Panc1 (cell line): ENCODE results near the gene SUN1. TPM values are rescaled to one million over a fixed set of nuclear protein-coding genes. Genes with fewer than 3 reads are reported as not detected.

Experiments
- ATAC-seq: fragments of 200-7000 bp; cut with Tn5 transposase; 2 replicates; pipeline ENCODE4 v1.9.1; 2020; ENCODE audit warnings: mild to moderate bottlenecking, moderate library complexity
- BruUV-seq: library from RNA; stranded (reverse); fragments of 400-500 nt; replicated peaks from 2 replicates; lab custom pipeline; 2021; lab: Mats Ljungman, UMichigan
- CTCF ChIA-PET: fragments of 300-600 bp; sonication (Branson Sonifier 250); formaldehyde crosslinking; loops from one replicate; lab custom pipeline; 2022; ENCODE audit warnings: antibody characterized with exemption; lab: Charles Lee
- POLR2A ChIA-PET: fragments of 300-600 bp; sonication (Branson Sonifier 250); formaldehyde crosslinking; loops from one replicate; lab custom pipeline; 2022; ENCODE audit warnings: antibody characterized with exemption; lab: Charles Lee
- DNase-seq: peaks from one replicate; pipeline ENCODE4 v3.0.0-alpha.2; 2010; ENCODE audit warnings: low read depth, low spot score
- H3K27ac ChIP-seq: 2 replicates; pipeline ENCODE4 v1.5.1; 2011; ENCODE audit warnings: mild to moderate bottlenecking, low read length, inconsistent platforms
- H3K27me3 ChIP-seq: fragments of 200-500 bp; sonication (Bioruptor generic); 2 replicates; pipeline ENCODE4 v1.6.0; 2014; ENCODE audit warnings: low read length, inconsistent platforms; ENCODE audit not compliant: control insufficient read depth, insufficient read depth
- H3K36me3 ChIP-seq: fragments of 200-500 bp; sonication (Bioruptor generic); 2 replicates; pipeline ENCODE4 v1.5.1; 2014; ENCODE audit warnings: inconsistent platforms, mild to moderate bottlenecking, low read length, moderate library complexity; ENCODE audit not compliant: control insufficient read depth, insufficient read depth
- H3K4me1 ChIP-seq: 2 replicates; pipeline ENCODE4 v1.5.1; 2011; ENCODE audit warnings: inconsistent platforms, mild to moderate bottlenecking, low read length, moderate library complexity; ENCODE audit not compliant: control insufficient read depth, insufficient read depth
- H3K4me3 ChIP-seq, 2 experiments: 2 replicates each; pipeline ENCODE4 v1.5.1; 2011 to 2012; ENCODE audit warnings: low read depth in 2 of 2, low read length in 2 of 2, mild to moderate bottlenecking in 2 of 2, inconsistent platforms in 1 of 2, moderate library complexity in 1 of 2
- H3K9me3 ChIP-seq: fragments of 200-500 bp; sonication (Bioruptor generic); 2 replicates; pipeline ENCODE4 v1.5.1; 2014; ENCODE audit warnings: low read depth, mild to moderate bottlenecking, inconsistent platforms, low read length, moderate library complexity; ENCODE audit not compliant: control insufficient read depth, insufficient read depth
- POLR2AphosphoS5 ChIP-seq: IDR thresholded peaks from 2 replicates; pipeline ENCODE4 v1.6.1; 2012; ENCODE audit warnings: mild to moderate bottlenecking, low read depth, low read length, moderate library complexity
- SIN3A ChIP-seq: IDR thresholded peaks from 2 replicates; pipeline ENCODE4 v1.6.1; 2012; ENCODE audit warnings: low read depth, mild to moderate bottlenecking, low read length, moderate library complexity, borderline replicate concordance; ENCODE audit not compliant: insufficient read depth
- in situ Hi-C: cut with HindIII; loops from 2 replicates; pipeline ENCODE4 v1.10.0; 2016; ENCODE audit warnings: low sequenced_read_pairs, low pct_unique_long_range_greater_than_20kb
- intact Hi-C: fragments of 100-400 bp; cut with micrococcal nuclease; formaldehyde crosslinking; loops from one replicate; pipeline ENCODE4 v1.10.0; 2022; ENCODE audit not compliant: unreplicated experiment
- total RNA-seq: library from RNA; stranded (reverse); gene quantifications from one replicate; pipeline ENCODE4 v1.2.1, GENCODE V29; 2021; ENCODE audit not compliant: unreplicated experiment
- TF ChIP-seq, protein P1 (sequence below), 2 experiments: IDR thresholded peaks; 2 replicates each; pipeline ENCODE4 v1.6.1; 2011 to 2012; ENCODE audit warnings: low read depth in 2 of 2, control low read depth in 1 of 2, low read length in 1 of 2, mild to moderate bottlenecking in 1 of 2, moderate library complexity in 1 of 2; ENCODE audit not compliant: insufficient read depth in 1 of 2
- TF ChIP-seq, protein P2 (sequence below): fragments of 450-650 bp; IDR thresholded peaks from 2 replicates; pipeline ENCODE4 v1.5.1; 2017; ENCODE audit warnings: mild to moderate bottlenecking

SUN1 gene
- total RNA-seq, 1 experiment from 2014 or later: 244 TPM

DNA sequence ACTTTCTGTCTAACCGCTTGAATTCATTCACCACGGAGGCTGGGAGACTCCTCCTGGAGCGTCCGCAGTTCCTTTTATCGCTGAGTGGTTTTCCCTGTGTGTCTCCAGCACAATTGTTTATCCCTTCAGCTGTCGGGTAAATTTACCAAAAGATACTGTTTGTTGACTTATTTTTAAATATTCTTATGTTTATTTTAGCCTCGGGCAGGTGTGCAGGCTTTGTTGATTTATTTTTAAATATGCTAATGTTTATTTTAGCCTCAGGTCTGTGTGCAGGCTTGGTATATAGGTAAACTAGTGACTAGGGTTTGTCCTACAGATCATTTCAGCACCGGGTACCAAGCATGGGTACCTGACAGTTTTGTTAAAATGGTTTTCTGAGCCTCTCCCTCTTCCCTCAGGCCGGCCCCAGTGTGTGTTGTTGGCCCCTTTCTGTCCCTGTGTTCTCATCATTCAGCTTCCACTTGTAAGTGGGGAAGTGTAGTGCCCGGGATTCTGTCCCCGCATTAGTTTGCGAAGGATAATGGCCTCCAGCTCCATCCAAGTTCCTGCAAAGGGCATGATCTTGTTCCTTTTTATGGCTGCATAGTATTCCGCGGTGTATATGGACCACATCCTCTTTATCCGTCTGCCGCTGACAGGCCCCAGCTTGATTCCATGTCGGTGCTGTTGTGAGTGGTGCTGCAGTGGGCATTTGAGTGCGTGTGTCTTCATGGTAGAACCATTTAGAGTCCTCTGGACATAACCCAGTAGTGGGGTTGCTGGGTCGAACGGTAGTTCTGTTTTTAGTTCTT is 49.4 kb downstream of the SUN1 start:
- no peak overlapping the region for H3K27ac ChIP-seq
- no peaks in the 10 kb centered on the region; the same call in 1 of the 2 replicates for H3K36me3 ChIP-seq
- no peak for DNase-seq
- TF ChIP-seq, protein P1, sequence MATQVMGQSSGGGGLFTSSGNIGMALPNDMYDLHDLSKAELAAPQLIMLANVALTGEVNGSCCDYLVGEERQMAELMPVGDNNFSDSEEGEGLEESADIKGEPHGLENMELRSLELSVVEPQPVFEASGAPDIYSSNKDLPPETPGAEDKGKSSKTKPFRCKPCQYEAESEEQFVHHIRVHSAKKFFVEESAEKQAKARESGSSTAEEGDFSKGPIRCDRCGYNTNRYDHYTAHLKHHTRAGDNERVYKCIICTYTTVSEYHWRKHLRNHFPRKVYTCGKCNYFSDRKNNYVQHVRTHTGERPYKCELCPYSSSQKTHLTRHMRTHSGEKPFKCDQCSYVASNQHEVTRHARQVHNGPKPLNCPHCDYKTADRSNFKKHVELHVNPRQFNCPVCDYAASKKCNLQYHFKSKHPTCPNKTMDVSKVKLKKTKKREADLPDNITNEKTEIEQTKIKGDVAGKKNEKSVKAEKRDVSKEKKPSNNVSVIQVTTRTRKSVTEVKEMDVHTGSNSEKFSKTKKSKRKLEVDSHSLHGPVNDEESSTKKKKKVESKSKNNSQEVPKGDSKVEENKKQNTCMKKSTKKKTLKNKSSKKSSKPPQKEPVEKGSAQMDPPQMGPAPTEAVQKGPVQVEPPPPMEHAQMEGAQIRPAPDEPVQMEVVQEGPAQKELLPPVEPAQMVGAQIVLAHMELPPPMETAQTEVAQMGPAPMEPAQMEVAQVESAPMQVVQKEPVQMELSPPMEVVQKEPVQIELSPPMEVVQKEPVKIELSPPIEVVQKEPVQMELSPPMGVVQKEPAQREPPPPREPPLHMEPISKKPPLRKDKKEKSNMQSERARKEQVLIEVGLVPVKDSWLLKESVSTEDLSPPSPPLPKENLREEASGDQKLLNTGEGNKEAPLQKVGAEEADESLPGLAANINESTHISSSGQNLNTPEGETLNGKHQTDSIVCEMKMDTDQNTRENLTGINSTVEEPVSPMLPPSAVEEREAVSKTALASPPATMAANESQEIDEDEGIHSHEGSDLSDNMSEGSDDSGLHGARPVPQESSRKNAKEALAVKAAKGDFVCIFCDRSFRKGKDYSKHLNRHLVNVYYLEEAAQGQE (IDR thresholded peaks at IDR 0.05; ENCODE audit: insufficient read depth in 1 of 2, low read depth in 2 of 2, low read length in 1 of 2): no peak
- TF ChIP-seq, protein P2, sequence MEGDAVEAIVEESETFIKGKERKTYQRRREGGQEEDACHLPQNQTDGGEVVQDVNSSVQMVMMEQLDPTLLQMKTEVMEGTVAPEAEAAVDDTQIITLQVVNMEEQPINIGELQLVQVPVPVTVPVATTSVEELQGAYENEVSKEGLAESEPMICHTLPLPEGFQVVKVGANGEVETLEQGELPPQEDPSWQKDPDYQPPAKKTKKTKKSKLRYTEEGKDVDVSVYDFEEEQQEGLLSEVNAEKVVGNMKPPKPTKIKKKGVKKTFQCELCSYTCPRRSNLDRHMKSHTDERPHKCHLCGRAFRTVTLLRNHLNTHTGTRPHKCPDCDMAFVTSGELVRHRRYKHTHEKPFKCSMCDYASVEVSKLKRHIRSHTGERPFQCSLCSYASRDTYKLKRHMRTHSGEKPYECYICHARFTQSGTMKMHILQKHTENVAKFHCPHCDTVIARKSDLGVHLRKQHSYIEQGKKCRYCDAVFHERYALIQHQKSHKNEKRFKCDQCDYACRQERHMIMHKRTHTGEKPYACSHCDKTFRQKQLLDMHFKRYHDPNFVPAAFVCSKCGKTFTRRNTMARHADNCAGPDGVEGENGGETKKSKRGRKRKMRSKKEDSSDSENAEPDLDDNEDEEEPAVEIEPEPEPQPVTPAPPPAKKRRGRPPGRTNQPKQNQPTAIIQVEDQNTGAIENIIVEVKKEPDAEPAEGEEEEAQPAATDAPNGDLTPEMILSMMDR: no peak
- TF ChIP-seq POLR2AphosphoS5: no peak
- TF ChIP-seq SIN3A: no peak
- H3K4me3 ChIP-seq: no peak overlapping the region
- in situ Hi-C loops: no loop called here
- H3K4me1 ChIP-seq: peaks cover 45% of the 10 kb centered on the region
- H3K9me3 ChIP-seq: no peaks in the 10 kb centered on the region
- ATAC-seq: no peak
- intact Hi-C loops: no loop called here
- ChIA-PET CTCF (no interaction called here), POLR2A (no interaction called here)
- BruUV-seq: no TSS peak
- no peaks in the 10 kb centered on the region for H3K27me3 ChIP-seq

DNA sequence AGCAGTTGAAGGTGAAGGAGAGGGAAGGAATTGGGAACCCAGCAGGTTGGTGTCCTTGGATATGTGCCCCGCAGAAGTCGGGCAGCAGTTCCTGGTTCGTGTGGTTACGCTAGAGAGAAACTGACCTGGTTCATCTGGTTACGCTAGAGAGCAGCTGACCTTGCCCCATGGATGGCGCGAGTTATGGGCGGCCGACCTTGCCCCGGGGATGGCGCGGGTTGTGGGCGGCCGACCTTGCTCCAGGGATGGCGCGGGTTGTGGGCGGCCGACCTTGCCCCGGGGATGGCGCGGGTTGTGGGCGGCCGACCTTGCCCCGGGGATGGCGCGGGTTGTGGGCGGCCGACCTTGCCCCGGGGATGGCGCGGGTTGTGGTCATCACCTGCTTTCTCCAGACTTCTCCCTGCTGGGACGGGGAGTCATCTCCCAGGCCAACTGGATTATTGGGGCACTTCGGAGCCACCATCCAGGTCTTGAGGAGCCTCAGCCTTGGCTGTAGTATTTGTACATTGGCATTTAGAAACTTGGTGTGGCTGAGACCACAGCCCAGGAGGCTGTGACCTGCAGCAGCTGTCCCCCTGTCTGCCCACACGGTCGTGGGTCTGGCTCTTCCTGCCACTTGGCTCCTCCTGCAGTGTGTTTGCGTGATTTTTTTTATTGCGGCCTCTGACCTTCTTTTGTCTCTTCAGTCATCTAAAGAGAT is 50.2 kb downstream of the SUN1 start:
- in situ Hi-C loops (no loop called here), intact Hi-C loops (no loop called here)
- peaks cover 45% of the 10 kb centered on the region for H3K4me1 ChIP-seq
- ATAC-seq: no peak
- CTCF ChIA-PET: interaction anchor here (0.8 kb wide), 1 partner anchor 262 kb away, joined by 3 read pairs; no protein-coding TSS in a partner anchor
- H3K4me3 ChIP-seq: no peak overlapping the region
- no peaks in the 10 kb centered on the region for H3K27me3 ChIP-seq
- H3K36me3 ChIP-seq: no peaks in the 10 kb centered on the region; the same call in 1 of the 2 replicates
- no peak for DNase-seq
- no peak for TF ChIP-seq POLR2AphosphoS5
- BruUV-seq: TSS peak; percentile 11
- H3K9me3 ChIP-seq: no peaks in the 10 kb centered on the region
- no peak overlapping the region for H3K27ac ChIP-seq
- POLR2A ChIA-PET: no interaction called here
